ENCODE measurements around the gene IRAK1.

Gene IRAK1

DNA sequence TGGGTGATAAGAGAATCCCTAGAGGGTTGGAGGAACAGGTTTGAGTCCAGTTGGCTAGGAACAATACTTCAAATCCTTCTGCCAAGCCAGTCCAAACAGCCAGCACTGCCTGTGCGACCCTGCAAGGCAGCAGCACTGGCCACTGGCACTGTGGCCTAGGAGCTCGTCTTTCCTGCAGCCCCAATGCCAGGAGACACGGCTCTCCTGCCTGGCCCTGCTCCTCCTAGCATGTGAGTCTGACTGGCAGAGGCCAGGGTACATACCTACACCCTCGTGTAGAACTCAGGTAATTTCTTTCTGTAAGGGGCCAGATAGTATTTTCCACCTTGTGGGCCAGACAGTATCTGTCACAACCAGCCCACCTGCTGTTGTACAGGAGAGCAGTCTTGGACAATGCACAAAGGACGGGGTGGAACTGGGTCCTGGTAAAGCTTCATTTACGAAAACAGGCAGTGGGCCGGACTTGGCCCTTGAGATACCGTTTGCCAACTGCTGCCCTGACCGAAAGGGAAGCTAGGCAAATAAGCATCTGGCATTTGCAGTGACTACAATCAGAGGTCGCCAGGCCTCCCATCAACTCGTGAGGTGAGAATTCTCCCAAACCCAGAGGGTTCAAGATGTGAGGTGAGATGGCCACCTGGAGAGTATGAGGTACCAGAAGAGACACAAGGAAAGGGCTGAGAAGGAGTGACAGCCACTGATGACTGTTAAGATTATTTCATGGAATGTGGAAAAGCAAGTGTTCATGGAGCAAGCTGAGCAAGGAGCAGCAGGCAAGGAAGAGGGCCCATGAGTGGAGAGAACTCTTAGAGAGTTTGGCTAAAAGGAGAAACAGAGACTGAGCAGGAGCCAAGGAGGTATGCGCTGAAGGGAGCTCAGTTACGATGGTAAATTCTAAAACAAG, 29.8 kb upstream of the IRAK1 start:
- TF ChIP-seq CTCF (IDR thresholded peaks at IDR 0.05; ENCODE audit: low read depth, low read length), result no peak
- no peak for DNase-seq (ENCODE audit: low read depth, low spot score)
- no peak overlapping the region for H3K4me3 ChIP-seq (ENCODE audit: low read depth, low read length)
- in situ Hi-C loops (cut with HindIII; ENCODE audit: low sequenced_read_pairs), result no loop called here

DNA sequence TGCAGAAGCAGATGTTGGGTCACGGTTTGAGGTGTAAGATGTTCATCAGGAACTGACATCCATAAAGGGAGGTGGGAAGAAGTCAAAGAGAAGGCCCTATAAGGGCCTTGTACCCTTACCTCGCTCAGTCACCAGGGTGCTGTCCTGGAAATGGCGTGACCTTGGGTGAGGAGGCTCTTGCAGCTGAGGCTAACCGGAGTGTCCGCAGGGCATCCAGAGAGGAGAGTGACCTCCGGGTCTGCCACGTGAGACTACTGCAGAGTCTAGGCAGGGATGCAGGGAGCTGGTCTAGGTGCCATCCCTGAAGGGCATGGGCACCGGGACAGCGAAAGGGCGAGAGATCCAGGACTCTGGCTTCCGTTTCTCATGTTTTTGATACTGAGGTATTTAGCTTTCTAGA, 28.7 kb upstream of the IRAK1 start:
- no peak overlapping the region for H3K4me3 ChIP-seq (ENCODE audit: low read depth, low read length)
- DNase-seq (ENCODE audit: low read depth, low spot score), result no peak
- in situ Hi-C loops (cut with HindIII; ENCODE audit: low sequenced_read_pairs), result no loop called here
- no peak for TF ChIP-seq CTCF (IDR thresholded peaks at IDR 0.05; ENCODE audit: low read depth, low read length)

- no peak for TF ChIP-seq CTCF (IDR thresholded peaks at IDR 0.05; ENCODE audit: low read depth, low read length)
- H3K4me3 ChIP-seq (ENCODE audit: low read depth, low read length), result no peak overlapping the region
- in situ Hi-C loops (cut with HindIII; ENCODE audit: low sequenced_read_pairs), result no loop called here
- DNase-seq (ENCODE audit: low read depth, low spot score), result peak; percentile 35
Observed at GRCh38 chrX:154046940-154047610, 27.4 kb upstream of the IRAK1 start.

DNA sequence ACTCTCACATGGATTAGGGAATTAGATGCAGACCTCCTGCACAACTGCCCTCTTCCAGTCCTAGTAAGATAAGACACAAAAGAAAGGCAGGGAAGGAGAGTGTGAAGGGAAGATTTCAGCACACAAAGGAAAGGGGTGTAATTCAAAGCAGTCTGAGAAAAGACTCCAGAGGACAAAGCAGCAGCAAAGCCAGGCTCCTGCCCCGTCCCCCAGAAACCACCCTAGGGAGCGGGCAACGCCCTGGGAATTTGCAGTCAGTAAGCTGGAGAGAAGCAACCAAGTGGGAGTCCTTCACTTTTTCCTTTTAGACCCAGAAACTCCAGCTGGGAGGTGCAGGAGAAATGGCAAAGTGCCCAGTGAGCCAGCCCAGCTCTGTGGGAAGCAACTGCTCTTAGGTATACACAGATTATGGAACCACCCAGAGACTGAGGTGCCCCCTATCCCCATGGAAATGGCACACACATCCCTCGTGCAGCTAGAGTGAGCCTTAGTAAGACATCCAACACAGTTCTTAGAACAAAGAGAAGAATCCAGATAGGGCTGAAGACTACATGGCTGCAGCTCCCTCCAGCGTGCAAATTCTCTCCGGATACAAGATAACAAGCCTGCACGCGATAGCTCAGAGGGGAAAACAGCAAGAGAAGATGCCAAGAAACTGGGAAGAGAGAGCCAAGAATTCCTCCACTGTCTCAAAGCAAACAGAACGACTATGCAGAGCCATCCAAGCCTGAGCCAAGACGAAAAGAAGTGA, 26.5 kb upstream of the IRAK1 start:
- TF ChIP-seq CTCF (IDR thresholded peaks at IDR 0.05; ENCODE audit: low read depth, low read length), result peak; percentile 25
- in situ Hi-C loops (cut with HindIII; ENCODE audit: low sequenced_read_pairs), result no loop called here
- DNase-seq (ENCODE audit: low read depth, low spot score), result peak; percentile 79
- no peak overlapping the region for H3K4me3 ChIP-seq (ENCODE audit: low read depth, low read length)

DNA sequence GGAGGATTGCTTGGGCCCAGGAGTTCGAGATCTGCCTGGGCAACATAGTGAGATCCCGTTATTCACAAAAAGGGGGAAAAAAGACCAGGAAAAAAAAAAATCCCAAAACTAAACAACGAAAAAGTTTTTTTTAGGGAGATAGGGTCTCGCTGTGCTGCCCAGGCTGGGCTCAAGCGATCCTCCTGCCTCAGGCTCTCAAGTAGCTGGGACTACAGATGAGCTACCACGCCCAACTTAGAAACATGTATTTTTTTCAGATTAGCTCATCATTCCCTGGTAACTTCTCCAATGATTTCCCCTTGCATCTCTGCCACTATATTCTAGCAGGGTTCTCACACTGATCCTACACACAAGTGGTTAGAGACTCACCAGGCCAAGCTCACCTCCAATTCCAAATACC, 24.4 kb upstream of the IRAK1 start:
- no peak overlapping the region for H3K4me3 ChIP-seq (ENCODE audit: low read depth, low read length)
- DNase-seq (ENCODE audit: low read depth, low spot score), result no peak
- in situ Hi-C loops (cut with HindIII; ENCODE audit: low sequenced_read_pairs), result no loop called here
- no peak for TF ChIP-seq CTCF (IDR thresholded peaks at IDR 0.05; ENCODE audit: low read depth, low read length)

DNA sequence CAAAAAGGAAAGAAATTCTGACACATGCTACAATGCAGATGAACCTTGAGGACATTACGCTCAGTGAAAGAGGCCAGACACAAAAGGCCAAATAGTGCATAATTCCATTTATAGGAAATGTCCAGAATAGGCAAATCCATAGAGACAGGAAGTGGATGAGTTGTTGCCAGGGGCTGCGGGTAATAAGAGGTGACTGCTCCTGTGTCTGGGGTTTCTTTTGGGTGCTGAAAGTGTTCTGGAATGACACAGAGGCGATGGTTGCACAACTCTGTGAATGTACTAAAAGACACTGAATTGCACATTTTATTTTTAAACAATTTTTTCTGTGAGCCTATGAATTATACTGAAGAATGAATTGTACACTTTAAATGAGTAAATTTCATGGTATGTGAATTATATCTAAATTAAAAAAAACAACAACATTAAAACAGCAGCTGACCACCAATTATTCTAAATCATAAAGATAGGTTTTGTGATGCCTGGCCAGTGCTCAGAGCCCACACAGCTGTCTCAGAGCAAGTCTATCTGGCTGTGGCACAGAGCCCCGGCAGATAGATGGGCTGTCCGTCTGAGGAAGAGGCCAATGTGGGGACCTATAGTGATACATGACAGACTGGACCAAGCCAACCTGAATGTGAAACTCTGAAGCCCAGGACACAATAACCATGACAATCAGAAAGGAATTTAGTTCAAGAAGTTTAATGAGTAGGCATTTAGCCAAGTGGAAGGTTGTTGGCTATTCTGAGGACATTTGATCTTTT, 23.5 kb upstream of the IRAK1 start:
- TF ChIP-seq CTCF (IDR thresholded peaks at IDR 0.05; ENCODE audit: low read depth, low read length), result no peak

More for the DNA sequence above, 23.5 kb upstream of the IRAK1 start:
- peak; percentile 43 for DNase-seq (ENCODE audit: low read depth, low spot score)
- in situ Hi-C loops (cut with HindIII; ENCODE audit: low sequenced_read_pairs), result no loop called here
- no peak overlapping the region for H3K4me3 ChIP-seq (ENCODE audit: low read depth, low read length)
